IPS-18a (cell line): Measurements from ENCODE around the gene CHKA.

ENCODE experiments used
- H3K27ac ChIP-seq: one replicate; pipeline ENCODE4 v1.5.1; 2013; ENCODE audit warnings: low read length
- H3K27me3 ChIP-seq: one replicate; pipeline ENCODE4 v1.6.1; 2013; ENCODE audit warnings: mild to moderate bottlenecking, low read length; ENCODE audit not compliant: control insufficient read depth, insufficient read depth
- H3K36me3 ChIP-seq: one replicate; pipeline ENCODE4 v1.6.1; 2013; ENCODE audit warnings: low read depth, low read length; ENCODE audit not compliant: control insufficient read depth
- H3K4me1 ChIP-seq: one replicate; pipeline ENCODE4 v1.6.1; 2013; ENCODE audit warnings: low read depth, low read length; ENCODE audit not compliant: control insufficient read depth
- H3K4me3 ChIP-seq: one replicate; pipeline ENCODE4 v1.5.1; 2013; ENCODE audit warnings: low read length
- H3K9ac ChIP-seq: one replicate; pipeline ENCODE4 v1.6.1; 2013; ENCODE audit warnings: mild to moderate bottlenecking, low read length, moderate library complexity
- H3K9me3 ChIP-seq: one replicate; pipeline ENCODE4 v1.6.1; 2013; ENCODE audit warnings: low read depth, low read length; ENCODE audit not compliant: control insufficient read depth

The CHKA gene

GRCh38 chr11:68028802-68029545, 92.2 kb downstream of the CHKA start:
- H3K36me3 ChIP-seq: peaks cover 14% of the 10 kb centered on the region
- H3K27ac ChIP-seq: no peak overlapping the region
- H3K9ac ChIP-seq: no peak overlapping the region

GRCh38 chr11:68027667-68028066, 93.5 kb downstream of the CHKA start:
- Histone ChIP-seq H3K9me3 (no peaks in the 10 kb centered on the region), H3K27me3 (no peaks in the 10 kb centered on the region), H3K36me3 (peaks cover under 1% of the 10 kb centered on the region), H3K4me3 (no peak overlapping the region), H3K4me1 (peaks cover 10% of the 10 kb centered on the region), H3K27ac (no peak overlapping the region), H3K9ac (no peak overlapping the region)

More at GRCh38 chr11:68028802-68029545, 92.2 kb downstream of the CHKA start:
- H3K9me3 ChIP-seq: no peaks in the 10 kb centered on the region
- peaks cover 10% of the 10 kb centered on the region for H3K4me1 ChIP-seq
- no peaks in the 10 kb centered on the region for H3K27me3 ChIP-seq
- H3K4me3 ChIP-seq: peak overlapping the region; percentile 95

GRCh38 chr11:68026391-68027105, 94.6 kb downstream of the CHKA start:
- Histone ChIP-seq H3K27ac (no peak overlapping the region), H3K9ac (no peak overlapping the region), H3K27me3 (no peaks in the 10 kb centered on the region), H3K4me3 (no peak overlapping the region), H3K36me3 (no peaks in the 10 kb centered on the region), H3K4me1 (peaks cover 8% of the 10 kb centered on the region), H3K9me3 (no peaks in the 10 kb centered on the region)

- Histone ChIP-seq H3K36me3 (no peaks in the 10 kb centered on the region), H3K4me3 (no peak overlapping the region), H3K27ac (no peak overlapping the region), H3K9ac (no peak overlapping the region), H3K4me1 (peaks cover 3% of the 10 kb centered on the region), H3K27me3 (no peaks in the 10 kb centered on the region), H3K9me3 (no peaks in the 10 kb centered on the region)
Measured at GRCh38 chr11:68025047-68025446, 96.1 kb downstream of the CHKA start.

- no peak overlapping the region for H3K4me3 ChIP-seq
- no peak overlapping the region for H3K27ac ChIP-seq
- no peaks in the 10 kb centered on the region for H3K9me3 ChIP-seq
- H3K4me1 ChIP-seq: peaks cover 1% of the 10 kb centered on the region
- H3K27me3 ChIP-seq: no peaks in the 10 kb centered on the region
- H3K36me3 ChIP-seq: no peaks in the 10 kb centered on the region
- H3K9ac ChIP-seq: no peak overlapping the region
Measured at GRCh38 chr11:68024508-68024907, 96.7 kb downstream of the CHKA start.

GRCh38 chr11:68022531-68022930, 98.7 kb downstream of the CHKA start:
- Histone ChIP-seq H3K9ac (no peak overlapping the region), H3K36me3 (no peaks in the 10 kb centered on the region), H3K9me3 (no peaks in the 10 kb centered on the region), H3K4me1 (no peaks in the 10 kb centered on the region), H3K27ac (no peak overlapping the region), H3K4me3 (no peak overlapping the region), H3K27me3 (no peaks in the 10 kb centered on the region)

GRCh38 chr11:68021167-68021787, 99.9 kb downstream of the CHKA start:
- Histone ChIP-seq H3K4me1 (no peaks in the 10 kb centered on the region), H3K4me3 (no peak overlapping the region), H3K9me3 (no peaks in the 10 kb centered on the region), H3K27ac (no peak overlapping the region), H3K27me3 (no peaks in the 10 kb centered on the region), H3K36me3 (no peaks in the 10 kb centered on the region), H3K9ac (no peak overlapping the region)

GRCh38 chr11:68020575-68020974, 100.6 kb downstream of the CHKA start:
- H3K27me3 ChIP-seq: no peaks in the 10 kb centered on the region
- H3K27ac ChIP-seq: no peak overlapping the region

GRCh38 chr11:68019486-68019885, 101.7 kb downstream of the CHKA start:
- no peak overlapping the region for H3K27ac ChIP-seq
- no peaks in the 10 kb centered on the region for H3K36me3 ChIP-seq
- H3K9me3 ChIP-seq: no peaks in the 10 kb centered on the region
- H3K4me1 ChIP-seq: no peaks in the 10 kb centered on the region
- no peak overlapping the region for H3K4me3 ChIP-seq
- no peaks in the 10 kb centered on the region for H3K27me3 ChIP-seq
- H3K9ac ChIP-seq: no peak overlapping the region

More at GRCh38 chr11:68020575-68020974, 100.6 kb downstream of the CHKA start:
- Histone ChIP-seq H3K4me3 (no peak overlapping the region), H3K36me3 (no peaks in the 10 kb centered on the region), H3K9ac (no peak overlapping the region), H3K9me3 (no peaks in the 10 kb centered on the region), H3K4me1 (no peaks in the 10 kb centered on the region)

- no peaks in the 10 kb centered on the region for H3K9me3 ChIP-seq
- H3K27ac ChIP-seq: no peak overlapping the region
- no peaks in the 10 kb centered on the region for H3K27me3 ChIP-seq
- H3K9ac ChIP-seq: no peak overlapping the region
- no peaks in the 10 kb centered on the region for H3K4me1 ChIP-seq
- H3K4me3 ChIP-seq: no peak overlapping the region
- H3K36me3 ChIP-seq: no peaks in the 10 kb centered on the region
Measured at GRCh38 chr11:68018730-68019190, 102.4 kb downstream of the CHKA start.

- Histone ChIP-seq H3K27me3 (no peaks in the 10 kb centered on the region), H3K9me3 (no peaks in the 10 kb centered on the region), H3K27ac (no peak overlapping the region), H3K4me3 (no peak overlapping the region), H3K9ac (no peak overlapping the region), H3K36me3 (no peaks in the 10 kb centered on the region), H3K4me1 (no peaks in the 10 kb centered on the region)
Measured at GRCh38 chr11:68017980-68018729, 103.0 kb downstream of the CHKA start.
